IPS DF 19.7 (cell line): ENCODE measurements around the gene C5orf34.
A peak's percentile ranks its signal among the peaks of the same experiment; 100 is the strongest.
"Not testable (repeated sequence)": the region's sequence is repeated elsewhere in the genome, so short reads cannot be mapped to it uniquely, and the experiment has no call there.

Experiments used
- DNase-seq: peaks from one replicate; pipeline ENCODE4 v3.0.0-alpha.2; 2013; ENCODE audit warnings: low read depth, low spot score

The C5orf34 gene

GRCh38 chr5:43514816-43515677 is at the start of gene C5orf34:
Gene C5orf34 (minus strand): TSS chr5:43515148. CDS start chr5:43509339, 5,809 bp downstream.
- peak; percentile 75 for DNase-seq

DNA sequence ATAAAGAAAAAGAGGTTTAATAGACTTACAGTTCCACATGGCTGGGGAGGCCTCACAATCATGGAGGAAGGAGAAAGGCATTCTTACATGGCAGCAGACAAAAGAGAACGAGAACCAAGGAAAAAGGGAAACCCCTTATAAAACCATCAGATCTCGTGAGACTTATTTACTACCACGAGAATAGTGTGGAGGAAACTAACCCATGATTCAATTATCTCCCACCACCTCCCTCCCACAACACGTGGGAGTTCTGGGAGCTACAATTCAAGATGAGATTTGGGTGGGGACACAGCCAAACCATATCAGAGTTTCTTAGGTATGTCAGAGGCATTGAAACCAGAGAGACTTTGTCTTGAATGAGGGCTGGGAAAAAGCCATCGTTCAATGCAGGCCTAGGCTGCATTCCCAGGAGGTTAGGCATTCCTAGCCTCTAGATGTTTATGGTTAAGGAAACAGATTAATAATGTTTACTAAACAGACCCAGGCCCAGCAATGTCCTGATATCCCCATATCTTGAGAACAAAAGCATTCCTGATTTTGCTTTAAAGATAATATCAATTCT is 49.4 kb upstream of the C5orf34 start:
- no peak for DNase-seq

DNA sequence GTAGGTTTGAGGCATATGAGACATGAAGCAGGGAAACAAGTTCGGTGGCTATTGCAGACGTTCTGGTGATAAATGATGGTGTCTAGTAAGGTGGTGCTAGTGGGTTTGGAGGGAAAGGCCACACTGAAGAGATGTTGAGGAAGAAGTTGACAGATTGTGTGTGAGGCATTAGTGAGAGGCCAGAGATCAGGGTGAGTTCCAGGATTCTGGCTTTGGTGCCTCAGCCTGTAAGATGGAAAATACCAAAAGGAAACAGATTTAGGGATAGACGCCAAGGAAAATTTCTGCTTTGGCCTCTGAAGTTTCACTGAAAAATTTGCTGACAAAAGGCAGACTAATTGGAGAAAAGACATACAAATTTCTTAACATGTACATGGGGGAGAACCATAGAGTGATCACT is 48.4 kb upstream of the C5orf34 start:
- no peak for DNase-seq

DNA sequence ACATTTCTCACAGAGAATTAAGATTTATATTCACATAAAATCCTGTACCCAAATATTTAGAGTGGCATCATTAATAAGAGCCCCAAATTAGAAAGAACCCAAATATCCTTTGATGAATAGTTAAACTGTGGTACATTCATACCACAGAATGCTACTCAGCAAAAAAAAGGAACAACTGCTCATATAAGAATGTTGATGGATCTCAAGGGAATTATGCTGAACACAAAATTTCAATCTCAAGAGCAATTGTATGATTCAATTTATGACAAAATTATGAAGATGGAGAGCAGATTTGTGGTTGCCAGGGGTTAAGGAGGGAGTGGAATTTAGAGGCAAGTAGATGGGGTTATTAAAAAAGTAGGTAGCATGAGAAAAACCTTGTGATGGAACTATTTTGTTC is 46.4 kb upstream of the C5orf34 start:
- no peak for DNase-seq

GRCh38 chr5:43560128-43560527 is 45.2 kb upstream of the C5orf34 start:
- no peak for DNase-seq

- peak; percentile 12 for DNase-seq
These were observed 42.1 kb upstream of the C5orf34 start, which contains the start of gene PAIP1 for GRCh38 chr5:43556857-43557542. Gene PAIP1 (minus strand): TSS chr5:43557077. CDS start chr5:43556846, 231 bp downstream.

DNA sequence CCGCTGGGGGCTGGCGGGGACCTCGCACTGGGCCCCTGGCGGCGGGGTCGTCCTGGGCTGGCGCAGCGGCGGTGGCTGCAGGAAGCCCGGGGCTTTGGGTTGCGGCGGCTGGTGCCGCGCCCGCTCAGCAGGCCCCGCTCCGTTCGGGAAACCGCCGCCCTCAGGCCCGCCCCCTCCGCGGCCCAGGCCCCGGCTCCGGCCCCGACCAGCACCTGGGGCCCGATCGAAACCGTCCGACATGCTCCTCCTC is 41.6 kb upstream of the C5orf34 start:
- not testable (repeated sequence) for DNase-seq

DNA sequence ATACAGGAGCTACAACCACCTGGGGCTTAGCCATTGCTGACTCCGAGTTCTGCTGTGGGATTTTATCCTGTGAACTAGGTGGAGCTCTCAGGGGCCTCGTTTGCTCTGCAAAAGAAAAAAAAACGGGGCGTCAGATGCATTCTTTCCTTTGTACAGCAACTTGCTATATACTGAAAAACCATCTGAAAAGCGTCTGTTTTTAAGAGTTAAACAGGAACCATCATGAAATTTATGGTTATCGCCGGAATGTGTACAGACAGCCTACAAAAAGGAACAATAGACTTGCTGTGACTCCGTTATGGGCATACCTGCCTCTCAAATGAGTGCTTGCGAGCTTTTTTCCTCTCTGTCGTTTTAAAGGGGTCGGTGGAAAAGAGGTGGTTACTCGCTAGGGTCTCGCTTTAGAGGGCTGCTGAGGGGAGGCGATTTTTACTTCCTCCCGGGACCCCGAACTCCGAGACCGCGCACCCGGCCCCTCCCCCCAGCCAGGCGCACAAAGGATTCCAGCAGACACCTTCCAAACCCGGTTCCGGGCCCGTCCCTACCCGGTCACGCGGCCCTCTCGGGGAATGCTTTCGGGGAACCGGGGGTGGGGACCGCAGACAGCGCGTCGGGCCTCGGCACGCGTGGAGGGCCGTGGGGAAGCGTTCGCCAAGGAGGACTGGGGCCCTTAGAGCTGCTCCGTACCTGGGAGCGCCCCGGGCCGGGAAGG is 41.1 kb upstream of the C5orf34 start:
- no peak for DNase-seq

DNA sequence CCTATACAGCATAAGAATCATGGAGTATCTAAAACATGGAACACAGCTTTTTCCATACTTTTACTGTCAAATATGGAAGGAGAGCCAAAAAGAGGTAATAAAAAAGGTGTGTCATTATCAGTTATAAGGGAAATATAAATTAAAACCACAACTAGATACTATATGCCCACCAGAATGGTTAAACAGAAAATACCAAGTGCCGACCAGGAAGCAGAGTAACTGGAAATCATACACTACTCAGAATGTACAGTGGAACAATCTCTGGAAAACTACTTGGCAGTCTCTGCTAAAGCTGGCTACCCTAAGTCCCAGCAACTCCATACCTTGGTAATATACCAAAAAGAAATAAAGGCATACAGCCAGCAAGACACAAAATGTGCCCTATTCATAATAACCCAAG is 39.5 kb upstream of the C5orf34 start:
- no peak for DNase-seq

GRCh38 chr5:43553381-43553780 is 38.4 kb upstream of the C5orf34 start:
- DNase-seq: no peak

- DNase-seq: no peak
These were observed 36.8 kb upstream of the C5orf34 start for GRCh38 chr5:43551731-43552130.

DNA sequence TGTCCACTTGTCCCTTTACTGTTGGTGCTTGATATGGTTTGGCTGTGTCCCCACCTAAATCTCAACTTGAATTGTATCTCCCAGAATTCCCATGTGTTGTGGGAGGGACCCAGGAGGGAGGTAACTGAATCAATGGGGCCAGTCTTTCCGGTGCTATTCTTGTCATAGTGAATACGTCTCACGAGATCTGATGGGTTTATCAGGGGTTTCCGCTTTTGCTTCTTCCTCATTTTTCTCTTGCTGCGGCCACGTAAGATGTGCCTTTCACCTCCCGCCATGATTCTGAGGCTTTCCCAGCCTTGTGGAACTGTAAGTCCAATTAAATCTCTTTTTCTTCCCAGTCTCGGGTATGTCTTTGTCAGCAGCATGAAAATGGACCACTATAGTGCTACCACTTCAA is 34.3 kb upstream of the C5orf34 start:
- not testable (repeated sequence) for DNase-seq

DNA sequence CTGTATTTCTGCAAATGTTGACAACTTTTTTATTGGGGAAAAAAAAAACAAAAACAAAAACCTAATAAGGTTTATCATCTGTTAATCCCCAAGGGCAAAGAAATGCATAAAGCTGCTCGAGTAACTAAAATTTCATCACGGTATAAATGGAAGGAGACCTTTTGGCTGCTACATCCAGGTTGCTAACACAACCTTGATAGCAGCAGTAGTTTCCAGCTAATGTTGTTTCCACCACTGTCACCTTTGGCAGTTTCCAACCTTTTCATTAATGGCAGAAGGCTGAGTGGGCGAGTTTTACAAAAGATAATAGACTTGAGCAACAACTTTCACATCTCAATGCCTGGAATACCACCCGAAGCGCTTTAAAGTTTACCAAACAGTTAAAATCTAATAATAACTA is 33.4 kb upstream of the C5orf34 start:
- DNase-seq: no peak

GRCh38 chr5:43547532-43547931 is 32.6 kb upstream of the C5orf34 start:
- no peak for DNase-seq

DNA sequence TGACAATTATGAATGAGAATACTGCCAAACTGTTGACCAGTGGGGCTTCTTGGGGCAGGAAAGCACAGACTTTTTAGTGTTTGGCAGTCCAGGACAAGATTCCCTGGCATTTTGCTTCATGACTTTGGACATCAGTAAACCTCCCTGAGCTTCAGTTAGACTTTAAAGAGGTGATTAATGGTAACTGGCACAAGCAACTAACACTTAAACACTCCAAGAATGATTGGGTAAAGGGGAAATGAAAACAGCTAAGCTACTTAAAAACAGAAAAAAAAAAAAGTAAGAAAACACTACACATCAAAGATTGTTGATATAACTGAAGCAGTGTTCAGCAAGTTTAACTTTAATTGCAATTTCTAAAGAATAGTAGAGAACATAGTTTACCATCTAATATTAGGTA is 28.5 kb upstream of the C5orf34 start:
- no peak for DNase-seq

DNA sequence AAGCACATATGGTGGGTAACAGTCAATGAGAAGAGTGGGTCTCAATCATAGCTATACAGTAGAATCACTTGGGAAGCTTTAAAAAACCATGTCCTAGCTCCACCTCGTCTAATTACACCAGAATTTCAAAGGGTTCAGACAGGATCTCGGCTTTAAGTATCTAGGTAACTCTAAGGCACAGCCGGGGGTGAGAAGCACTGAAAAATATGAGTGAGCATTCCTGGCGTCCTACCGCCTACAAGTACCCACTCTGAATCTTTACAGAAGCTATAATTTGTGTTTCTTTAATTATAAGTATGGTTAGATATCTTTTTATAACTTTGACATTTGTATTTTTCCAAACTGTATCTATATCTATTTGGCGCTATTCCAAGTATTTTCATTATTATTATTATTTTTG is 25.8 kb upstream of the C5orf34 start:
- no peak for DNase-seq

- DNase-seq: no peak
These were observed 22.0 kb upstream of the C5orf34 start for GRCh38 chr5:43536972-43537371.

- no peak for DNase-seq
These were observed 18.7 kb upstream of the C5orf34 start for GRCh38 chr5:43533646-43534045.

DNA sequence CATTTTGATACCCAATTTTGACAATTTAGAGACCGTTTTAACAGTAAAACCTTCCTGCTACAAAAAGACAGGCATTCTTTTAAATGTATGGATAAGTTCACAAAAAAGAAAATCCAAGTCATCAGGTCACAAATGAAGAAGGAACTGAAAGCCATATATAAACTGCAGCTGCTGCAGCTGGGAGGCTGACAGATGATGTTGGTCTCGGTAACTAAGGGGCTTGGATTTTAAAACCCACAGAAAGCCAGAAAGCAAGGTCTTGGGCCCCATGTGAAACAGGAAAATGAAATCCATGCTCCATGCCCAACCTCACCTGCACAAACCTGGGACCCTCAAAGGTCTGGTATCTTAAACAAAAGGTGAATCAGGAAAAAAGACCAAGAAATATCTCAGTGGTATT is 15.7 kb upstream of the C5orf34 start:
- no peak for DNase-seq

DNA sequence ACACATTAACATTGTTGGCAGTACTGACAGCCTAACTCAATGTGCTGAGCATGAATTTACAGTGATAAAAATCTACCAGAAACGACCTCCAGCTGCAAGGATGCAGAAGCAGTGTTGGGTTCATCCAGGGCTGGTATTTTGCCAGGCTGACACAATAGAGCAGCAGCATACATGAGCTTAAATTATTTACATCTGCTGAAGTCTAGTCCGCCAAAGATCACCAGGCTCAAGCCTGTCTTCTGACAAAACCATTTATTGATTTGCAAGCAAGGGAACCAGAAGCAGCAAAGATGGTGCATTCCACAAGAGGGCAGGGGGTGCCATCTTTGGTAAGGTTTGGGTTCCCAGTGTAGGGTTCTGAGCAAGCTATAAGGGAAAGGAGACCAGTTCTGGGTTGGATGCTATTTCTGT is 8.7 kb upstream of the C5orf34 start:
- no peak for DNase-seq

DNA sequence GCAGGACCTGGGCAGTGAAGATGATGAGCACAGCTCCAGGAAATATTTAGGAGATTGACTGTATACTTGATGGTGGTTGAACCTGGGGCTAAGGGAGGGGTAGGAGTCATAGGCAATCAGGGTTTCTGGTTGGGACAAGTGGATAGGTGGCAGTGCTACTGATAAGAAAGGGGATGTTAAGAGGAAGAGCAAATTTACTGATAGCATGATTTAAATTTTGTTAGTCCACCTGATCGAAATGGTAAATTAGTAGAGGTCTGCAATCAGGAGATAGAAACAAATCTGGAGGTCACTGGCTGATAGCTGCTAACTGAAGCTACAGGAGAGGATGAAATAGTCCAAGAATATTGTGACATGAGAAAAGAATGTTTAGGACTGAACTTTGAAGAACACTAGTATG is 5.7 kb upstream of the C5orf34 start:
- no peak for DNase-seq

DNA sequence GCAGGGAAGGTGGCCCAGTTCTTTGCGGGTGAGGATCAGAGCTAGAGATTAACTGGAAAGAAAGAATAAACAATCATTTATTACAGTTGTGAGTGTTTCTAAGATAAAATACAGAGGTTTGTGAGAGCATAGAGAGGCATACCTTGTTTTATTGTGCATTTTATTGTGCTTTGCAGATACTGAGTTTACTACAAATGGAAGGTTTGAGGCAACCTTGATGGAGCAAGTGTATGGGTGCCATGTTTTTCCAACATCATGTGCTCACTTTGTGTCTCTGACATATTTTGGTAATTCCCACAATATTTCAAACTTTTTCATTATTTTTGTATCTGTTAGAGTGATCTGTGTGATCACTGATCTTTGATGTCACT is 715 bp upstream of the C5orf34 start:
- no peak for DNase-seq

GRCh38 chr5:43514471-43514815 is 505 bp downstream of the C5orf34 start:
- DNase-seq: no peak
